HG03571 (cell line): ENCODE measurements around the gene TMEM63B.

Source experiments
- ATAC-seq: cut with Tn5 transposase; IDR thresholded peaks from one replicate; pipeline ENCODE4 v1.9.1; 2021; ENCODE audit not compliant: unreplicated experiment

TMEM63B gene

GRCh38 chr6:44116641-44117382 lies 10.5 kb upstream of the TMEM63B start:
- ATAC-seq = no peak

DNA sequence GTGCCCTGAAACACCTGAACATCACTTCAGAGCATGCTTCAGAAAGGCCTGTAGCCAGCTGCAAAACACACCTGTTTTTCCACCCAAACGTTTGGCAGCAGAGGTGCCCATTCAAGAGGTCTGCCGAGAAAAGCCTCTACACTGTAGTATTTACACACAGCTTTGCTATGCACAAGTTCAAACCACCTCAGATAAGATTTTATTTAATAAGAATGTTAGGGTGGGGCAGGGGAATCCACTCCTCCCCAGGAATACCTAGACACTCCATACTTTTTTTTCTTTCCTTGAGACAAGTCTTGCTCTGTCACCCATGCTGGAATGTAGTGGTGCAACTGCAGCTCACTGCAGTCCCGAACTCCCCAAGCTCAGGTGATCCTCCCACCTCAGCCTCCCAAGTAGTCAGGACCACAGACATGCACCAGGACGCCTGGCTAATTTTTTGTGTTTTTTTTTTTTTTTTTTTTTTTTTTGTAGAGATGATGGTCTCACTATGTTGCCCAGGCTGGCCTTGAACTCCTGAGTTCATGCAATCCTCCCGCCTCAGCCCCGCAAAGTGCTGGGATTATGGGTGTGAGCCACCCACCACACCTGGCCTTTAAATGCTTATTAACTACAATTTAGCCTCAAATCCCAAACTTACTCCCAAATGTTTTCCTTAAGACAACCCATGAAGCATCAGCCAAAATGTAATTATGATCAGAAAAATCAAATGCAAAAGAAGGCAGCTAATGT lies 9.8 kb upstream of the TMEM63B start:
- ATAC-seq = no peak

- no peak for ATAC-seq
Measured at GRCh38 chr6:44119704-44120262, 7.6 kb upstream of the TMEM63B start.

- no peak for ATAC-seq
Measured at GRCh38 chr6:44120692-44121443, 6.5 kb upstream of the TMEM63B start.

DNA sequence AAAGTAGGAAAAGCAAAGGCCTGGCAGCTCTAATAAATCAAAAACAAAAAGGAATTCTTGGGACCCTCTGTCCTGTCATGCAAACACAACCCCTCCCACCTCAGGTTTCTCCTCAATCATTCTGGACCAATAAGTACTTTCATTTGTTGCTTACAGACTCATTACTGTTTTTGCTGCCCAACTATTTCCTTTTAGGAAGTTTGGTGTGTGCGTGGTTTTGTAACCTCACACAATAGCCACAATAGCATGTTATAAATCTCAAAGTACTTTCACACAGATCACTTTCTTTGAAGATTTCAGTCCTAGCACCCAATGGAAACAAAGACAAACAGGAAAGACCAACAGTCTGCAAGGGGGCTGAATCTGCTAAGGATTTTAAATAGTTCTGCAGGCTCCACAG lies 4.6 kb upstream of the TMEM63B start:
- ATAC-seq = no peak

GRCh38 chr6:44123544-44123943 lies 3.8 kb upstream of the TMEM63B start:
- ATAC-seq = no peak

GRCh38 chr6:44126320-44127149 lies 819 bp upstream of the TMEM63B start:
- ATAC-seq = peak; percentile 49

DNA sequence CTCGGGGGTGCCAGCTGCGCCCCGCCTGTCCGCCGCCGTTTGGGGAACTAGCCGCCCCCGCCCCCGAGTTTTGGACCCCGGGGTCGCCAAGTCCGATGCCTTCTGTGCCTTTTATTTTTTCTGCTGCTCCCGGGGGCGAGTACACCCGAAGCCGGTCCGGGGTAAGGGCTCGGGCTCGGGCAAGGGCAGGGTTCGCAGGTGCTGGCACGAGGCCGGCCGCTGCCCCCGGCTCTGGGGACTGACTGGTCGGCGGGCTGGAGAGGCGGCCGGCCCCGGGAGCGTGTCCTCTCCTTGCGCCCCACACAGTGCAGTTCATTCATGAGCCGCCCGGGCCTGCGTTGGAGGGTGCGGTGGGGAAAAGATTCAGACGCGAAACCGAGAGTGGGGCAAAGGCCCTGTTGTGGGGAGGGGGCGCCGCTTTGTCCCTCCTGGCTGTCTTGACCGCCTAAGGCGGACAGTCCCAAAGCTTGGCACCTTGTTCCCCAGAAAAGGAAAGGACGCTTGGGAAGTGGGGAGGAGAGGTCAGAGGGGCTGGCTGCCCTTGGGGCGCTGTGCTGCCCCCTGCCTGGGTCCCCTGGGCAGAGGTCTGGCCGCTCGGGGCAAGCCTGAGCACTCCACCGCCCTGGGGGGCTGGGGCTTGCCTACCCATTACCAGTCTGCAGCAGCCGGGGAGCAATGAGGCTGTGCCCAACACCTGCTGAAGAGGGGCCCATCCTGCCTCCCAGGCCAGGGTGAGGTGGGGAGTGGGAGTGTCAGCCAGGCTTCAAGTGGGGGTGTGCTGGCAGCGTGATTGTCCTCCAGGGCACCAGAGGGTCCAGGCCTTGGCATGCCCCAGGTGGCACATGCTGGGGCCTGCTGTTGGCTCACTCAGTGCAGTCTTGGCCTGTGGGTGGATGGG lies 915 bp downstream of the TMEM63B start:
- no peak for ATAC-seq

- no peak for ATAC-seq
Measured at GRCh38 chr6:44129841-44130322, 2.5 kb downstream of the TMEM63B start.

DNA sequence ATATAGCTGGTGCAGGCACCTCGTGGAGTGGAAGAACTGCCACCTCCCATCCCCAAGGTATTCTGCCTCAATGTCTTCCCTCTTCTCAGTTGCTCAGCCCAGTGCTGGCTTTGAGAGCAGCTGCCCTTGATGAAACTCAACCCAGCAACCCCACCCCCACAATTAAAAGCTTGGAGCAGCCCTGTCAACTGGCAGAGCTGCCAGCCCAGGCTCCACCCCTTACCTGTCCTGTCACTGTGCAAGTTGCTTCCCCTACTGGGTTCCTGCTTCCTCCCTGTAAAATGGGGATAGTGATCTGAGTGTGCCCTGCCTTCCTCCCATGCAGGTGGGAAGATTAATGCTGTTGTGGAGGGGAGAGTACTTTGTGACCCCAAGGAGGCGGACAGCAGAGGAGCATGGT lies 4.5 kb downstream of the TMEM63B start:
- ATAC-seq = no peak

DNA sequence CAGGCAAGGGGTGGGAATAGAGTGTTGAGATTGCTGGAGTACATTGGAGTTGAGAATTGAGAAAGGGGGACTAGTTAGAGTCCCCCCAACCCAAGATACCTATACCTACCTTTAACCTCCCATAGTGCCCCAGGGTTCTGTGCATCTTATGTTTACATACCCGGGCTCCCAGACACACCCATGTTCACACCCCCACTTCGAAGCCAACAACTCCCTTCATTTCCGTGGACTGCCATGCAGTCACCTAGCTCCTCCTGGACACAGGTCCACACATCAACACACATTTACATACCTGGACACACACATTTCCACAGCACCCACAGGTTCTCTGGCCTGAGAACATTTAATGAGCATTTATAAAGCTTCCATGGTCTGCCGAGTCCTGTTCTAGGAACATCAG lies 5.1 kb downstream of the TMEM63B start:
- no peak for ATAC-seq

DNA sequence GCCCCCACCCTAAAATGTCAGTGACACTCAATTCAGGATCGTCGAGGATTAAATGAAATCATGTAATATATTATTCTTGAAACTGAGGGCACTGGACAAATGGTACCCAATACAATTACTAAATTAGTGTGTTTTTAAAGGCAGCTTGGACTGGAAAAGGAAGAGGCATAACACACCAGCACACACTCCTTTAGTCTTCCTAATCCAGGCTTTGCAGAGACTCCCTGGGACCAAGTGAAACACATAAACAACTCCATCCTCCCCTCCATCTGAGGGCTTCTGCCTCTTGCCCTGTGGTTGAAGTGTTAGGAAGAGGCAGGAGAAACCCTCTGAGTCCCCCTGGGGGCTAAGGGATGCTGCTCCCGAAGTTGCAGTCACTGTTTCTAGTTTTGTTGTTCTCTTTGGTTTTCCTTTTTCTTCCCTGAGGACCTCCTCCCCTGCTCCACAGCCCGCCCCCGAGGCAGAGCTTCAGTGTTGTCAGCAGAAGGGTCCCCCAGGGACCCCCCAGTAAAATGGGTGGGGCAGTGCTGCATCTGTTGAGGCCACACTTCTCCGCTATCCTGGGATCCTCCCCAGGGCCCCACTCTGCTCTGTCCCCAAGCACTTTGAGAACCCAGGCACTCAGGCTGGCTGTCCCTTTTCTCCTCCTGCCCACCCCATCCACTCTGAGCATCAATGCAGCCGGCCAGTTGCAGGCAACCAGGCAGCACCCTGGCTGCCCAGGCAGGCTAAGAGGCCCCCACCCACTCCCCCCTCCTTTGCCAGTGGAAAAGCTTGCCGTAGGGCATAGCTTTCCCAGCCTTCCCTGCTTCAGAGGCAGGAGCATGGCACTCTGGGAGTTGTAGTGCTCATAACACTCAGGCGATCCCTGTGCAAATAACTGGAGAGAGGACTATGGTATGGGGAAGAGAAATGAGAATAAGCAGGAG lies 5.9 kb downstream of the TMEM63B start:
- no peak for ATAC-seq

- ATAC-seq = no peak
Measured at GRCh38 chr6:44133981-44134711, 6.8 kb downstream of the TMEM63B start.

DNA sequence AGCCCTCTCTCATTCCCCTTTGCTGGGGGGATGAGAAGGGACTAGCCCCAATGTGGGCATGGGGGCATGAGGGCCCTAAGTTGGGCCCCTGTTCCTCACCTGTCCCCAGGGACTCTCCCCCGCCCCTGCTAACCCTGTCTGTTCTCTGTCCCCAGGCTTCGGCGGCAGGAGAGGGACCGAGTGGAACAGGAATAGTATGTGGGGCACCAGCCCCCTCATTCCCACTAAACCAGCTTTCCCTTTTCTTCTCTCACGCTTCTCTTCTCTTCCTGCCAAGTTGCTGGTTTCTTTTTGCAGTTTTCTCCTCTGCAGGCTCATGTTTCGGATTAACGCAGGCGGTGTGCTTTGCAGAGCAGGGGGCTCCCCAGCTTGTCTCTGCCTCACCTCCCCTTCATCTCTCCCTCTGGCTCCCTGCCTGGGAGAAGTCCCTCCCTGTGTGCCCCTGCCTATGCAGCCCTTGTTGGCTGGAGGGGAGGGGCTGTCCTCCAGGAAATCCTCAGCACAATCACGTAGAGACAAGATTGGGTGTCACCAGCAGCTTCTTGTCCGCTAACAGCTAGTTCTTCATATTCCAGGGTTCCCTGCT lies 7.9 kb downstream of the TMEM63B start:
- ATAC-seq = no peak

- ATAC-seq = no peak
Measured at GRCh38 chr6:44135875-44136274, 8.5 kb downstream of the TMEM63B start.

GRCh38 chr6:44138717-44139350 lies 11.5 kb downstream of the TMEM63B start:
- ATAC-seq = no peak

DNA sequence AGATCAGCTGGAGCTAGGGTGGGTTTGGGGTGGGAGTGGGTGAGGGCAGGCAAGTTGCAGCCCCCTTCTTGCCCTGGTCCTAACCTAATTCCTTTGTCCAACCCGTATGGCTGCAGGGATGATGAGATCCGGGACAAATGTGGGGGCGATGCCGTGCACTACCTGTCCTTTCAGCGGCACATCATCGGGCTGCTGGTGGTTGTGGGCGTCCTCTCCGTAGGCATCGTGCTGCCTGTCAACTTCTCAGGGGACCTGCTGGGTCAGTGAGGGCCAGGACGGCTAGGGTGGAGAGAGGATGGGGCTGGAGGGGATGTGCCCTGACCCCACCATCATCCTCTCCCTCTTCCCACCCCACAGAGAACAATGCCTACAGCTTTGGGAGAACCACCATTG lies 12.0 kb downstream of the TMEM63B start:
- no peak for ATAC-seq
